Neural progenitor cell (in vitro differentiated cells): ENCODE measurements around the gene CEACAM16.

Experiments
- CTCF ChIP-seq: fragments of 200-600 bp; sonication (generic); IDR thresholded peaks from 2 replicates; pipeline ENCODE4 v1.5.1; 2017; ENCODE audit warnings: antibody characterized with exemption, mild to moderate bottlenecking
- EZH2 ChIP-seq: fragments of 200-600 bp; sonication (generic); IDR thresholded peaks from 2 replicates; pipeline ENCODE4 v1.6.1; 2017; ENCODE audit warnings: antibody characterized with exemption, mild to moderate bottlenecking, moderate library complexity
- EZH2phosphoT487 ChIP-seq: fragments of 200-600 bp; sonication (generic); IDR thresholded peaks from 2 replicates; pipeline ENCODE4 v1.6.1; 2017; ENCODE audit warnings: antibody characterized with exemption

GRCh38 chr19:44731081-44731480 lies 32.1 kb downstream of the CEACAM16 start:
- TF ChIP-seq CTCF (no peak), EZH2 (no peak), EZH2phosphoT487 (no peak)
